SK-N-MC (cell line): Measurements from ENCODE around the gene NEUROD6.

Experiments used
- DNase-seq: peaks from one replicate; pipeline ENCODE4 v3.0.0-alpha.2; 2011; ENCODE audit warnings: low read depth, low spot score
- H3K27ac ChIP-seq: fragments of 200-600 bp; sonication (generic); 2 replicates; pipeline ENCODE4 v1.5.1; 2016; ENCODE audit warnings: mixed run types
- H3K36me3 ChIP-seq: fragments of 200-600 bp; sonication (generic); 2 replicates; pipeline ENCODE4 v1.6.1; 2017; ENCODE audit warnings: antibody characterized with exemption, low read length, mixed read lengths; ENCODE audit not compliant: insufficient read depth
- H3K4me3 ChIP-seq: fragments of 200-600 bp; sonication (generic); 2 replicates; pipeline ENCODE4 v1.5.1; 2016
- H3K9ac ChIP-seq: fragments of 200-600 bp; sonication (generic); 2 replicates; pipeline ENCODE4 v1.8.0; 2017; ENCODE audit warnings: mixed run types, mixed read lengths; ENCODE audit not compliant: insufficient read length
- H3K9me3 ChIP-seq: fragments of 200-600 bp; sonication (generic); 2 replicates; pipeline ENCODE4 v1.6.1; 2017; ENCODE audit warnings: low read depth, mild to moderate bottlenecking, antibody characterized with exemption, low read length, moderate library complexity, mixed read lengths
- EZH2 ChIP-seq: fragments of 200-600 bp; sonication (generic); IDR thresholded peaks from one replicate; pipeline ENCODE4 v1.6.1; 2017; ENCODE audit warnings: antibody characterized with exemption
- FOXP2 ChIP-seq: optimal IDR thresholded peaks from 2 replicates; pipeline ENCODE3; 2011; ENCODE audit warnings: mild to moderate bottlenecking, moderate library complexity; ENCODE audit not compliant: insufficient read depth; ENCODE audit errors: extremely low read length, control extremely low read depth
- POLR2AphosphoS5 ChIP-seq: IDR thresholded peaks from 2 replicates; pipeline ENCODE4 v1.6.1; 2012; ENCODE audit warnings: mild to moderate bottlenecking, low read depth, low read length, borderline replicate concordance

Gene NEUROD6

DNA sequence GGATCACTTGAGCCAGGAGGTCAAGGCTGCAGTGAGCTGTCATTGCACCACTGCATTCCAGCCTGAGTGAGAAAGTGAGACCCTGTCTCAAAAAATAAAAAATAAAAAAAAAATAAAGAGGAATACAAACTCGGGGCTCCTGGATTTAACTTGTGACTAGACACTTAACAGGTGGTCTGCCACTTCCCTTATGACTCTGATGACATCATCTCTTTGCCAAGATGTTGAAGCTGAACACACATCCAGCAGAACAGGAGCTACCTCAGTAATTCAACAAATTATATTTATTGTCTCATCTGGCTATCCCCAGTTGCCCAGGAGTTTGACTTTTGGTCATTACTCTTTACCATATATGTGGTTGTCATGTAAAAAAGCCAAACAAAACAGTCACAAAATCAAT is 35.3 kb downstream of the NEUROD6 start:
- Histone ChIP-seq H3K9ac (no peak overlapping the region), H3K27ac (no peak overlapping the region)
- no peak for TF ChIP-seq POLR2AphosphoS5
- TF ChIP-seq FOXP2 = no peak
- no peak for TF ChIP-seq EZH2

GRCh38 chr7:31304446-31304845 is 36.1 kb downstream of the NEUROD6 start:
- H3K9me3 ChIP-seq = no peaks in the 10 kb centered on the region
- no peak overlapping the region for H3K4me3 ChIP-seq
- no peak for TF ChIP-seq POLR2AphosphoS5
- no peak for TF ChIP-seq FOXP2
- no peak for TF ChIP-seq EZH2
- H3K9ac ChIP-seq = no peak overlapping the region
- DNase-seq = no peak
- 0 out of 2 replicates have a peak overlapping the region, but pooled peaks have one; percentile 4 for H3K27ac ChIP-seq
- no peaks in the 10 kb centered on the region for H3K36me3 ChIP-seq

More for the DNA sequence above, 35.3 kb downstream of the NEUROD6 start:
- H3K9me3 ChIP-seq = no peaks in the 10 kb centered on the region
- H3K36me3 ChIP-seq = no peaks in the 10 kb centered on the region
- H3K4me3 ChIP-seq = no peak overlapping the region
- DNase-seq = no peak

DNA sequence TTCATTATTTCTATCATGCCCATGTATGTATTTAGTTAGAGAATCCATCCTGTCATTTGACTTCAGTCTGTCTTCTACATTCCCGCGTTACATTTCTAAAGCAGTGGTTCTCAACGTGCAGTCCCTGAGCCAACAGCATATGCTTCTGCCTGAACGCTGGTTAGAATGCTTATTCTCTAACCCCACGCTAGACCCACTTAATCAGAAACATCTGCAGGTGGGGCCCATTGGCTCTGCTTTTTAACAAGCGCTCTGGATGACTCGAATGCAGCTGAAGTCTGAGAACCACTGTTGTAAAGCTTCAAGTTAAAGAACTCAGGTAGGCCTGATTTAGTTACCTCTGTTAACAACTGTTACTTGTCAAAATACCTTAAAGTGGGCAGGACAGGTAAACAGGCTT is 38.2 kb downstream of the NEUROD6 start:
- H3K9ac ChIP-seq = no peak overlapping the region
- H3K36me3 ChIP-seq = no peaks in the 10 kb centered on the region
- H3K9me3 ChIP-seq = no peaks in the 10 kb centered on the region
- TF ChIP-seq EZH2 = no peak
- peak; percentile 10 for TF ChIP-seq FOXP2
- peak overlapping the region; percentile 65; the same call in 1 of the 2 replicates for H3K27ac ChIP-seq
- H3K4me3 ChIP-seq = peak overlapping the region; percentile 47; the same call in 1 of the 2 replicates
- DNase-seq = peak; percentile 56

DNA sequence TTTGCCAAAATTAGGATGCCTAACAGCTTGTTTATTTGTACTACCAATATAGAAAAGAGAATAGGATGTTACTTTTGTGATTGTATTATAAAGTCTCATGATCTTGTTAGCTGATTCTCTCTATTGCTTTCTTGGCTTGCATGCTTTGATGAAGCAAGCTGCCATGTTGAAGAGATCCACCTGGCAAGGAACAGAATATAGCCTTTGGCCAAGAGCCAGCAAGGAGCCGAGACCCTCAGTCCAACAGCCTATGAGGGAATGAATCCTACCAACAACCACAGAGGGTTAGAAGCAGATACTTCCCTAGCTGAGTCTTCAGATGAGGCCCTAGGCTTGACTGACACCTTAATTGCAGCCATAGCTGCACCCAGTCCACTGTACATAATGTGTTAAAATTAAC is 41.2 kb downstream of the NEUROD6 start:
- no peak for DNase-seq
- Histone ChIP-seq H3K4me3 (no peak overlapping the region), H3K36me3 (no peaks in the 10 kb centered on the region), H3K27ac (no peak overlapping the region), H3K9me3 (no peaks in the 10 kb centered on the region), H3K9ac (no peak overlapping the region)
- TF ChIP-seq POLR2AphosphoS5 = no peak
- no peak for TF ChIP-seq EZH2
- no peak for TF ChIP-seq FOXP2

- H3K36me3 ChIP-seq = no peaks in the 10 kb centered on the region
- TF ChIP-seq FOXP2 = no peak
- no peak for TF ChIP-seq EZH2
- no peak for TF ChIP-seq POLR2AphosphoS5
- no peak overlapping the region for H3K4me3 ChIP-seq
- no peak for DNase-seq
- no peak overlapping the region for H3K9ac ChIP-seq
- H3K9me3 ChIP-seq = no peaks in the 10 kb centered on the region
- H3K27ac ChIP-seq = no peak overlapping the region
These were observed 49.9 kb downstream of the NEUROD6 start for GRCh38 chr7:31290601-31291000.
